ENCODE data around the gene LAMA1. TPM values are rescaled to one million over a fixed set of nuclear protein-coding genes. Genes with fewer than 3 reads are reported as not detected.

Gene LAMA1
- total and polyA plus RNA-seq, 10 of the 15 experiments (the other 5 are each of a cell fraction or from before 2014, with no cell fraction given) = under 0.01 to 1.9 (median 0.06) TPM; not detected in 6

- Histone ChIP-seq H3K9ac (ENCODE audit: control insufficient read depth, insufficient read depth, low read length) (no peak overlapping the region), H2AFZ (ENCODE audit: control insufficient read depth, low read depth, low read length) (no peak overlapping the region), H3K79me2 (ENCODE audit: control insufficient read depth, insufficient read depth, low read length) (no peaks in the 10 kb centered on the region), H4K20me1 (ENCODE audit: control insufficient read depth, insufficient read depth) (no peaks in the 10 kb centered on the region), H3K27me3 (replicated peaks in 1 of 2; ENCODE audit: control insufficient read depth in 2 of 2, insufficient read depth in 2 of 2, low read length in 1 of 2) (no peaks in the 10 kb centered on the region), H3K4me2 (ENCODE audit: control insufficient read depth, insufficient read depth) (no peak overlapping the region), H3K4me3 (no peak overlapping the region), H3K4me1 (ENCODE audit: control insufficient read depth, insufficient read depth, low read length) (no peaks in the 10 kb centered on the region), H3K27ac (ENCODE audit: control insufficient read depth, insufficient read depth) (no peak overlapping the region), H3K36me3 (ENCODE audit: control insufficient read depth in 2 of 2, insufficient read depth in 2 of 2, low read length in 1 of 2) (no peaks in the 10 kb centered on the region), H3K9me3 (replicated peaks; ENCODE audit: control insufficient read depth, insufficient read depth, low read length) (no peaks in the 10 kb centered on the region)
- no peak for ATAC-seq
- POLR2A ChIA-PET = interaction anchor here (0.6 kb wide), 1 partner anchor 44 kb away, joined by 3 read pairs; no protein-coding TSS in a partner anchor
- intact Hi-C loops (cut with micrococcal nuclease; ENCODE audit: unreplicated experiment) (no loop called here), in situ Hi-C loops (cut with MboI) (no loop called here)
- CTCF ChIA-PET = no interaction called here
- RAD21 ChIA-PET (ENCODE audit: unreplicated experiment) = no interaction called here
- no peak for DNase-seq (ENCODE audit: low read depth, low spot score)
- no TSS peak for BruUV-seq (replicated peaks)
- TF ChIP-seq ZNF24 (IDR thresholded peaks at IDR 0.05) (no peak), MEF2A (IDR thresholded peaks at IDR 0.05; ENCODE audit: insufficient read depth, low read depth, low read length) (no peak), FOXM1 (IDR thresholded peaks at IDR 0.05; ENCODE audit: low read depth, low read length) (no peak)
- SMC1A ChIA-PET (ENCODE audit: uncharacterized antibody, unreplicated experiment) = no interaction called here
- no peak for FAIRE-seq
Measured at GRCh38 chr18:7094427-7094826, 23.2 kb downstream of the LAMA1 start.

GRCh38 chr18:7090771-7091170 lies 26.8 kb downstream of the LAMA1 start:
- H3K27ac ChIP-seq (ENCODE audit: control insufficient read depth, insufficient read depth) = no peak overlapping the region
- SMC1A ChIA-PET (ENCODE audit: uncharacterized antibody, unreplicated experiment) = no interaction called here
- WGBS (ENCODE audit: insufficient coverage, insufficient replicate concordance, low lambda C conversion rate, missing lambda C conversion rate) = 0% methylated on average over 2 of the region's 2 CpGs
- intact Hi-C loops (cut with micrococcal nuclease; ENCODE audit: unreplicated experiment) (no loop called here), in situ Hi-C loops (cut with MboI) (no loop called here)
- ATAC-seq (no peak), DNase-seq (ENCODE audit: low read depth, low spot score) (no peak), FAIRE-seq (no peak)
- BruUV-seq (replicated peaks) = no TSS peak
- no peaks in the 10 kb centered on the region for H3K27me3 ChIP-seq (replicated peaks in 1 of 2; ENCODE audit: control insufficient read depth in 2 of 2, insufficient read depth in 2 of 2, low read length in 1 of 2)
- RAD21 ChIA-PET (ENCODE audit: unreplicated experiment) = no interaction called here
- H3K4me1 ChIP-seq (ENCODE audit: control insufficient read depth, insufficient read depth, low read length) = no peaks in the 10 kb centered on the region
- POLR2A ChIA-PET = no interaction called here
- TF ChIP-seq ZNF24 (IDR thresholded peaks at IDR 0.05) = no peak
- no peak for TF ChIP-seq ESRRA (IDR thresholded peaks at IDR 0.05; ENCODE audit: low read length)
- no peak for TF ChIP-seq FOS (IDR thresholded peaks at IDR 0.05; ENCODE audit: borderline replicate concordance, extremely low read depth, insufficient read length)
- TF ChIP-seq HDAC6 (IDR thresholded peaks at IDR 0.05; ENCODE audit: unreplicated experiment) = no peak
- TF ChIP-seq JUND (IDR thresholded peaks at IDR 0.05; ENCODE audit: low read depth, low read length) = no peak
- no peak for TF ChIP-seq JUNB (IDR thresholded peaks at IDR 0.05)
- no peak for TF ChIP-seq IRF5 (IDR thresholded peaks at IDR 0.05; ENCODE audit: borderline replicate concordance)
- no peaks in the 10 kb centered on the region for H4K20me1 ChIP-seq (ENCODE audit: control insufficient read depth, insufficient read depth)
- H3K9ac ChIP-seq (ENCODE audit: control insufficient read depth, insufficient read depth, low read length) = no peak overlapping the region
- no peak overlapping the region for H3K4me3 ChIP-seq
- no peaks in the 10 kb centered on the region for H3K9me3 ChIP-seq (replicated peaks; ENCODE audit: control insufficient read depth, insufficient read depth, low read length)
- no peaks in the 10 kb centered on the region for H3K36me3 ChIP-seq (ENCODE audit: control insufficient read depth in 2 of 2, insufficient read depth in 2 of 2, low read length in 1 of 2)
- H3K79me2 ChIP-seq (ENCODE audit: control insufficient read depth, insufficient read depth, low read length) = no peaks in the 10 kb centered on the region
- H3K4me2 ChIP-seq (ENCODE audit: control insufficient read depth, insufficient read depth) = no peak overlapping the region
- H2AFZ ChIP-seq (ENCODE audit: control insufficient read depth, low read depth, low read length) = no peak overlapping the region
- CTCF ChIA-PET = no interaction called here

Measured in GM12878 (cell line).